ENCODE measurements around the gene WDR36.

Gene WDR36

DNA sequence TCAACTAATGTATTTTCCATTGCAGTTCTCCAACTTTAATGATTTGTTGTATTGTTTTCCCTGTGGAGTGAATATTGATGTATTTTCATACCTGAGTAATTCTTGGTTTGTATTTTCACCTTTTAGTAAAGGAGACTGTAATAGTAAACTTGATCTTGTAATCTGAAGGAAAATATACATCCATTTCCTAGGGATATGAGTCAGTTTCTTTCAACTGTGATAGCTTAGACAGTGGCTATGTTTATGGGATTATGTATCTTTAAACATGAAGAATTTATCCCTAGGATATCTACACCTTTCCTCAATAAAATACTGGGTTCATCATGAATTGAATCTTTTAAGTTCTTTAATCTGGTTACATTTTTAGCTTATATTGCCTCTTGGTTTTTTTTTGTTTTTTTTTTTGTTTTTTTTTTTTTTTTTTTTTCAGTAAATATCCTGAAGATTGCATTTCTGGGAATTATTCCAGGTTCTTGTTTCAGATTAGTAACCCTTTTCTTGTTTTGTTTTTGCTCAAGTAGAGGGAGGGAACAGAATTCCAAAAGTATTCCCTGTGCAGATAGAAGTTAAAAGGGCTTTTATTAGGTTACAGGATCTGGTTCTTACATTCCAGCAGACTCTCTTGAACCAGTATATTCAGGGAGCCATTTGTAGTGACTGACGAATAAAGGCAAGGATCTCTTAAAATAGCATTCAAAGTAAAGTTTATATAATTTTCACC lies 7.1 kb downstream of the WDR36 start:
- in situ Hi-C loops (cut with MboI; ENCODE audit: low sequenced_read_pairs) = no loop called here

GRCh38 chr5:111106320-111106948 lies 14.3 kb downstream of the WDR36 start:
- in situ Hi-C loops (cut with MboI; ENCODE audit: low sequenced_read_pairs) = no loop called here

DNA sequence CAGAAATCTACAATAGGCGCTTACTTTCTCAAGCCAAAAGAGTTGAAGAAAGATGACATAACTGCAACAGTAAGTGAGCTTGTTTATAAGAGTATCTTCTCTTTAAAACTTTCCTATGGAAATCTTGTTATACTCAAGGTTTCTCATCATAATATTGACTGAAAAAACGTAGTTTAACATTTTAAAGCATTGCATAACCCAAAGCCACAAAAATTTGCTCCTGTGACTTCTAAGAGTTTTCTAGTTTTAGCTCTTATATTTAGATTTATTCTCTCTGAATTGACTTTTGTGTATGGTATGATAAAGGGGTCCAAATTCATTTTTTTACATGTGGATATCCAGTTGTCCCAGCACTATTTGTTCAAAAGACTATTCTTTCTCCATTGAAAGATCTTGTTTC lies 15.2 kb downstream of the WDR36 start:
- in situ Hi-C loops (cut with MboI; ENCODE audit: low sequenced_read_pairs) = no loop called here

- in situ Hi-C loops (cut with MboI; ENCODE audit: low sequenced_read_pairs) = no loop called here
Measured at GRCh38 chr5:111111956-111112355, 19.8 kb downstream of the WDR36 start.

DNA sequence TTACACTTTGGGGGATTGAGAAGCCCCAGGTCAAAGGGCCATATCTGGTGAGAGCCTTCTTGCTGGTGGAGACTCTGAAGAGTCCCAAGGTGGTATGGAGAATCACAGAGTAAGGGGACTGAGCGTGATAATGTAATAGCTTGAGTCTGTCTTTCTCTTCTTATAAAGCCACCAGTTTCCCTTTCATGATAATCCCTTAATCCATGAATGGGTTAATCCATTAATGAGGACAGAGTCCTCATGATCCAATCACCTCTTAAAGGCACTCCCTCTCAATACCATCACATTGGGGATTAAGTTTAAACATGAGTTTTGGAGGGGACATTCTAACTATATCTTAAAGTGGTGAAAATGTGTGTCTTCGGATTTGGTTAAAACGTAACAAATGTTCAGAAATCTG lies 21.5 kb downstream of the WDR36 start:
- in situ Hi-C loops (cut with MboI; ENCODE audit: low sequenced_read_pairs) = no loop called here

DNA sequence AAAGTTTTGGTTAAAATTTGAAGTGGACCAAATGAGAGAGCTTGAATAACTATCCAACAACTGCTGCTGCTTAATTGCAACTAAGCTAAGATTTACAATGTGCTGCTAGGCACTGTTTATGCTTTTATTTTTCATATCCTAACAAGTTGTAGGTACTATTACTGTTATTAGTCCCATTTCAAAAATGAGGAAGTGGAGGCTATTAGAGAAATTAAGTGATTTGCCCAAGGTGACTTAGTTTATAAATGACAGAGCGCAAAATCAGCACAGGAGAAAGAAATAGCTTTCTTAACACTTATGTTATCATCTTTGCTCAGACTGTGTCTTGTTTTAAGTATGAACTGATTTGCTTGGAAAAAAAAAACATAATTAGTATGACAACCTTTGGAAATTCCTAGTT lies 23.1 kb downstream of the WDR36 start:
- in situ Hi-C loops (cut with MboI; ENCODE audit: low sequenced_read_pairs) = no loop called here

GRCh38 chr5:111116550-111116949 lies 24.4 kb downstream of the WDR36 start:
- in situ Hi-C loops (cut with MboI; ENCODE audit: low sequenced_read_pairs) = no loop called here

GRCh38 chr5:111117136-111117535 lies 25.0 kb downstream of the WDR36 start:
- in situ Hi-C loops (cut with MboI; ENCODE audit: low sequenced_read_pairs) = no loop called here

DNA sequence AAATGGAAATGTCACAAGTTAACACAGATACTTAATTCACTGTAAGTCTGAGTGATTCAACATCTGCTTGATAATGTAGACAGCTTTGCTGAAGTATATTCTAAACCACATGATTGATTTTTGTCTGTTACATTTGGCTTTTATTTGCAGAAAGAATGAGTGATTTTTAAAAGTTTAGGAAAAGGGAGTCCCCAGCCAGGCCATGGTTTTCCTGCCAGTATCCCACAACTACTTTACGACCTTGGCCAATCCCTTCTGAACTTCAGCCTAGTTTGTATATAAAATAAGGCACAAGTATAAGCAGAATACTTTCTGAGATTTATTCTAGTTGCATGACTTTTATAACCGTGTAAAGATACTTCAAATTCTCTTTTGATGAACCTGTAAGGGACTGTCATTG lies 27.1 kb downstream of the WDR36 start:
- in situ Hi-C loops (cut with MboI; ENCODE audit: low sequenced_read_pairs) = no loop called here

DNA sequence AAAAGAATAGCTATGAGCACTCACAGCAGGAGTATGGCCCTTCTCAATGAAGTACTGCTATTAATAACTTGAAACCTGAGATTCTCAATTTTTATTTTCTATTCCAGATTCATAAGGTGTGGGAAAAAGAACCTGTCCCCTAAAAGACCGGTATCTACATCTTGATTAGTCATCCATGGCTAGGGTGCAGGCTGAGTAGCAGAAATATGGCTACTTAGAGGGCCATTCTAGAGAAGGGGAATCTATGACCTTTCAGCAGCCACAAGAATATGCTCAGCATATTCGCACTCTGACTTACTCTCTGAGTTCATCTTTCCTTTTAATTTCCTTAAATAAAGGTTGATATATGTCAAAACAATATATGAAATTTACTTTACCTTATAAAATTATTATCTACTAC lies 27.7 kb downstream of the WDR36 start:
- in situ Hi-C loops (cut with MboI; ENCODE audit: low sequenced_read_pairs) = no loop called here

DNA sequence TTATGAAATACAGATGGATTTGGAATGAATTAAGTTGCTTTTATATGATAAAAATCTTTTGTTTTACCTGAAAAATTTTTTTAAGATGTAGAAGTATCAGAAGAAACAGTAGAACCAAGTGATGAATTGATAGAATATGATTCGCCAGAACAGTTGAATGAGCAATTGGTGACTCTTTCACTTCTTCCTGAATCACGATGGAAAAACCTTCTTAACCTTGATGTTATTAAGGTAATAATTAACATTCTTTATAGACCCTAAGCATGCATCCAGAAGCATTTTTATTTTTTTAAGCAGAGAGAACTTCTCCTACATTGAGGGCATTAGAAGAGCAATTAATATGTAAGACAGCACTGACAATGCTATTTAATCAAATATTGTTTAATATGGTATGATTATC lies 28.8 kb downstream of the WDR36 start:
- in situ Hi-C loops (cut with MboI; ENCODE audit: low sequenced_read_pairs) = no loop called here

DNA sequence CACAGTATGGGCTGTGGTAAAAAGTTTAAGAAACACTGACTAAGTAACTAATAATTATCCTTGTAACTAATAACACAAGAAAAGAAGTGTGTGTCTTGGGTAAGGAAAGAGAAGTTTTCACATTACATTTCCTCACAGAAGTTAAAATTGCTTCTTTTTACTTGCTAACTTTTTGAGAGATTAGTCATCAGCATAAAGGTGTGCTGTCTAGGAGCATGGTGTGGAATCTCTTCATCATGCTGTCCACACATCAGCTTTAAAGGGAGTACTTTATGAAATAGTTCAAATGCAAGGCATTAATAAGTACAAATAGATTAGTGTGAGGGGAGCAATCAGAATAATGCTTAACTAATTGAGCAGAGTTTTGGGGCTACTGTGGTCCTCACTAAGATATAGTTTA lies 29.8 kb downstream of the WDR36 start:
- in situ Hi-C loops (cut with MboI; ENCODE audit: low sequenced_read_pairs) = no loop called here

DNA sequence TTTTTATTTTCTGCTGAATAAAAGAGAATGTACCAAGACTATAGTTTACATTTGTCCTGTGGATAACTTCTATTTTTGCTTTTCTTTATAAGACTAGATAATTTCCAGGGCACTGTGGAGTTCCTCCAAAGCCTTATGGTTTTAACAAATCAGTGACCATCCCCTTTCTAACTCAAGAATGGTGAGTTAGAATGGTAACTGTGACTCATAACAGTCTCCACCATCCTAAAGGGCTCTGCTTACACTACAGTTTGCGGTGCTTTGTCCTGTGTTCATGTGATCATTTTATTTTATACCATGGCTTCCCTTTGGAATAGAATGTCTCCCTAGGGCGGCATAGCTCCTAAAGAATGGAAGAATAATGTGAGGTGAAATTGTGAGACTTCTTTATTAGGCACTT lies 30.2 kb downstream of the WDR36 start:
- in situ Hi-C loops (cut with MboI; ENCODE audit: low sequenced_read_pairs) = no loop called here

DNA sequence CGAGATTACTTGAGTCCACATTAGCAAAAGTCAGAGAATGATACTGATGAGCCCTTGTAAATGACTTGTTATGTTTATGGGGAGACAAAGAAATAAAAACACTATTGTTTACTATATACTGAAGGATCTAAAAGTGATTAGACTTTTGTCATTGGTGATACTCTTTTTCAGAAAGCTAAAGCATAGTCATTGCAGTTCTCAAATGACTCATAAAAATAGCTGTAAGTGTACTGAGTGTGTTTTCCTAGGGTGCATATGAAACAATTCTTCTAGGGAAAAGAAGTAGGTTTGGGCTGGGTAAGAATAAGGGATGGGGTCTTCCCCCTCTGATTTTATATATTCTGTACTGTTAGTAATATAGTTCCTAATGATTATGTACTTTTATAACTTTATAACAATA lies 32.6 kb downstream of the WDR36 start:
- in situ Hi-C loops (cut with MboI; ENCODE audit: low sequenced_read_pairs) = no loop called here

GRCh38 chr5:111126896-111127295 lies 34.7 kb downstream of the WDR36 start:
- in situ Hi-C loops (cut with MboI; ENCODE audit: low sequenced_read_pairs) = no loop called here

- in situ Hi-C loops (cut with MboI; ENCODE audit: low sequenced_read_pairs) = no loop called here
Measured at GRCh38 chr5:111127453-111128195, 35.5 kb downstream of the WDR36 start.

GRCh38 chr5:111129938-111130337 lies 37.8 kb downstream of the WDR36 start:
- in situ Hi-C loops (cut with MboI; ENCODE audit: low sequenced_read_pairs) = no loop called here

DNA sequence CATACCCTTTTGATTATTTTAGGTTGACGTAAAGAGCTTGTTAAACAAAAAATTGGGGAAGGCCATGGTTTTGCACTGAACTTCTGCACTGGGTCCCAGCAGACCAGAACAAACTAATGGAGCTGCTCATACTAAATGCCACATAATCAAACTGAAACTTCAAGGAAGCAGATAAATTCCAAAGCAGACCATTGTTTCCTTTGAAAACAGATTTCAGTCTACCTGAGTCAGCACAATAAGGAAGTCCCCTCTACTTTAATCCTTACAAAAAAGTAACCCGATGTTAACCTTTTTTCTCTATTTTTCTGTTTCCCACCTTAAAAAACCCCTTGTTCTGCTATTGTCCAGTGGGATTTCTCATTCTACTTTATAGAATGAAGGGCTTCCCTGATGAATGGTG lies 39.2 kb downstream of the WDR36 start:
- in situ Hi-C loops (cut with MboI; ENCODE audit: low sequenced_read_pairs) = no loop called here

- in situ Hi-C loops (cut with MboI; ENCODE audit: low sequenced_read_pairs) = no loop called here
Measured at GRCh38 chr5:111132076-111132475, 39.9 kb downstream of the WDR36 start.

DNA sequence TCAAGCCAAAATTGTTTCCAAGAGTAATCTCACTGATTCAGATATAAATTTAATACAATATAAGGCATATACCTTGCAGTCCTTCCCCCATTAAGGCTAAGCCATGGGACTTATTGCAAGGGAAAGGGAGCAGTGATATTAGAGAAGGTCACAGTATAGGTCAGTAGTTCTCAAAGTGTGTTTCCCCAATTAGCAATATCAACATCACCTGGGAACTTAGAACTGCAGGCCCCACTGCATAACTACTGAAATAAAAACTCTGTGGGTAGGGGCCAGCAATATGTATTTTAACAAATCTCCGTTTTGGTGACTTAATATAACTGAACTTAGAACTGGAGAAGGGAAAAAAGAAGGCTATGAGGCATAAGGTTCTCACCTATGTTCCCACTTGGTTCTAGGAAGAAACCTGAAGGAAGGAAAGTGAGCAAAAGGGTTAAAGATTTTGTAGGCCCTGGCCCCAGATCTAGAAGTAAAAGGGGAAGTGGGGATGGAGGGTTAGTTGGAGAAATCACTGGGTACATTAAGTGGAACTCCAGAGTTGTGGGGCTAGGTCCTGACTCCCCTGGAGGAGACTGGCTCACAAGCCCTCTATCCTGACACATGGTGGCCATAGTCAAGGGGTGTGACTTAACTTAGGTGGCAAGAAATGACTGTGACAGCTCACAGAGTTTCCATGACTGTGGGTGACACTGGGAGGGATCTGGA lies 40.7 kb downstream of the WDR36 start:
- in situ Hi-C loops (cut with MboI; ENCODE audit: low sequenced_read_pairs) = no loop called here

- in situ Hi-C loops (cut with MboI; ENCODE audit: low sequenced_read_pairs) = no loop called here
Measured at GRCh38 chr5:111133436-111133751, 41.2 kb downstream of the WDR36 start.

- in situ Hi-C loops (cut with MboI; ENCODE audit: low sequenced_read_pairs) = no loop called here
Measured at GRCh38 chr5:111134087-111134486, 41.9 kb downstream of the WDR36 start.
